Measurements from ENCODE around the gene OTOP1. TPM values are rescaled to one million over a fixed set of nuclear protein-coding genes. Genes with fewer than 3 reads are reported as not detected.
A peak's percentile ranks its signal among the peaks of the same experiment; 100 is the strongest.
"Not testable (repeated sequence)": the region's sequence is repeated elsewhere in the genome, so short reads cannot be mapped to it uniquely, and the experiment has no call there.

The OTOP1 gene
- total and polyA plus RNA-seq, 5 donors from 2014 or later: not detected

GRCh38 chr4:4182835-4183568 is 43.7 kb downstream of the OTOP1 start:
- peak in 1 of 3 donors; percentile 22 for DNase-seq
- H3K4me3 ChIP-seq (ENCODE audit: low read depth, low read length): no peak overlapping the region
- no peak overlapping the region for H3K27ac ChIP-seq (ENCODE audit: insufficient read depth, low read length, poor library complexity, severe bottlenecking)
- H3K4me3 Mint-ChIP-seq: no peak overlapping the region
- no peaks in the 10 kb centered on the region for H3K4me1 Mint-ChIP-seq
- no peaks in the 10 kb centered on the region for H3K36me3 Mint-ChIP-seq
- H3K27ac Mint-ChIP-seq: no peak overlapping the region
- H3K36me3 ChIP-seq (ENCODE audit: control insufficient read depth, insufficient read depth, low read length): no peaks in the 10 kb centered on the region
- no peaks in the 10 kb centered on the region for H3K4me1 ChIP-seq (ENCODE audit: control insufficient read depth, insufficient read depth, low read length, poor library complexity, severe bottlenecking)
- H3K27me3 ChIP-seq (ENCODE audit: control insufficient read depth, insufficient read depth, low read length): peaks cover 2% of the 10 kb centered on the region
- no peak for ATAC-seq (ENCODE audit: low read depth in 2 of 2)
- H3K9me3 Mint-ChIP-seq: peaks cover 0 to 2% (median 0%) of the 10 kb centered on the region in 7 donors
- peaks cover 0 to 2% of the 10 kb centered on the region in 2 experiments for H3K9me3 ChIP-seq (ENCODE audit: control insufficient read depth in 2 of 2, low read length in 2 of 2)
- H3K27me3 Mint-ChIP-seq: peaks cover 23% of the 10 kb centered on the region

GRCh38 chr4:4170596-4171150 is 56.1 kb downstream of the OTOP1 start:
- Histone ChIP-seq H3K36me3 (ENCODE audit: control insufficient read depth, insufficient read depth, low read length) (no peaks in the 10 kb centered on the region), H3K27ac (ENCODE audit: insufficient read depth, low read length, poor library complexity, severe bottlenecking) (no peak overlapping the region), H3K9me3 (ENCODE audit: control insufficient read depth in 2 of 2, low read length in 2 of 2) (no peaks in the 10 kb centered on the region), H3K4me1 (ENCODE audit: control insufficient read depth, insufficient read depth, low read length, poor library complexity, severe bottlenecking) (no peaks in the 10 kb centered on the region), H3K4me3 (ENCODE audit: low read depth, low read length) (no peak overlapping the region), H3K27me3 (ENCODE audit: control insufficient read depth, insufficient read depth, low read length) (no peaks in the 10 kb centered on the region)
- H3K27me3 Mint-ChIP-seq: no peaks in the 10 kb centered on the region
- H3K4me1 Mint-ChIP-seq: no peaks in the 10 kb centered on the region
- H3K36me3 Mint-ChIP-seq: no peaks in the 10 kb centered on the region
- H3K9me3 Mint-ChIP-seq: peaks cover 0 to 2% (median 0%) of the 10 kb centered on the region in 7 donors
- ATAC-seq (ENCODE audit: low read depth in 2 of 2) (no peak), DNase-seq (no peak)
- H3K27ac Mint-ChIP-seq: no peak overlapping the region
- H3K4me3 Mint-ChIP-seq: no peak overlapping the region

- H3K4me3 ChIP-seq (ENCODE audit: low read depth, low read length); H3K4me1 Mint-ChIP-seq; H3K27ac ChIP-seq (ENCODE audit: insufficient read depth, low read length, poor library complexity, severe bottlenecking); H3K9me3 Mint-ChIP-seq; H3K27me3 ChIP-seq (ENCODE audit: control insufficient read depth, insufficient read depth, low read length); H3K4me3 Mint-ChIP-seq; H3K27me3 Mint-ChIP-seq; H3K36me3 ChIP-seq (ENCODE audit: control insufficient read depth, insufficient read depth, low read length); H3K27ac Mint-ChIP-seq; ATAC-seq (ENCODE audit: low read depth in 2 of 2); H3K4me1 ChIP-seq (ENCODE audit: control insufficient read depth, insufficient read depth, low read length, poor library complexity, severe bottlenecking); H3K9me3 ChIP-seq (ENCODE audit: control insufficient read depth in 2 of 2, low read length in 2 of 2); DNase-seq; H3K36me3 Mint-ChIP-seq: not testable (repeated sequence)
Observed at GRCh38 chr4:4167981-4168780, 58.5 kb downstream of the OTOP1 start.

GRCh38 chr4:4166986-4167385 is 59.7 kb downstream of the OTOP1 start:
- H3K4me3 Mint-ChIP-seq; H3K27me3 ChIP-seq (ENCODE audit: control insufficient read depth, insufficient read depth, low read length); H3K27ac ChIP-seq (ENCODE audit: insufficient read depth, low read length, poor library complexity, severe bottlenecking); H3K27ac Mint-ChIP-seq; H3K4me1 ChIP-seq (ENCODE audit: control insufficient read depth, insufficient read depth, low read length, poor library complexity, severe bottlenecking); H3K4me1 Mint-ChIP-seq; ATAC-seq (ENCODE audit: low read depth in 2 of 2); H3K36me3 ChIP-seq (ENCODE audit: control insufficient read depth, insufficient read depth, low read length); DNase-seq; H3K9me3 ChIP-seq (ENCODE audit: control insufficient read depth in 2 of 2, low read length in 2 of 2); H3K4me3 ChIP-seq (ENCODE audit: low read depth, low read length); H3K36me3 Mint-ChIP-seq; H3K27me3 Mint-ChIP-seq; H3K9me3 Mint-ChIP-seq: not testable (repeated sequence)

GRCh38 chr4:4165701-4166392 is 60.9 kb downstream of the OTOP1 start:
- not testable (repeated sequence) for H3K4me3 ChIP-seq (ENCODE audit: low read depth, low read length); H3K9me3 Mint-ChIP-seq; H3K4me1 Mint-ChIP-seq; H3K27ac Mint-ChIP-seq; DNase-seq; H3K9me3 ChIP-seq (ENCODE audit: control insufficient read depth in 2 of 2, low read length in 2 of 2); ATAC-seq (ENCODE audit: low read depth in 2 of 2); H3K27me3 Mint-ChIP-seq; H3K27me3 ChIP-seq (ENCODE audit: control insufficient read depth, insufficient read depth, low read length); H3K36me3 ChIP-seq (ENCODE audit: control insufficient read depth, insufficient read depth, low read length); H3K36me3 Mint-ChIP-seq; H3K4me1 ChIP-seq (ENCODE audit: control insufficient read depth, insufficient read depth, low read length, poor library complexity, severe bottlenecking); H3K4me3 Mint-ChIP-seq; H3K27ac ChIP-seq (ENCODE audit: insufficient read depth, low read length, poor library complexity, severe bottlenecking)

- not testable (repeated sequence) for H3K9me3 Mint-ChIP-seq; ATAC-seq (ENCODE audit: low read depth in 2 of 2); H3K27ac ChIP-seq (ENCODE audit: insufficient read depth, low read length, poor library complexity, severe bottlenecking); H3K9me3 ChIP-seq (ENCODE audit: control insufficient read depth in 2 of 2, low read length in 2 of 2); H3K4me3 Mint-ChIP-seq; H3K4me3 ChIP-seq (ENCODE audit: low read depth, low read length); H3K4me1 ChIP-seq (ENCODE audit: control insufficient read depth, insufficient read depth, low read length, poor library complexity, severe bottlenecking); H3K4me1 Mint-ChIP-seq; H3K36me3 Mint-ChIP-seq; H3K27ac Mint-ChIP-seq; DNase-seq; H3K36me3 ChIP-seq (ENCODE audit: control insufficient read depth, insufficient read depth, low read length); H3K27me3 ChIP-seq (ENCODE audit: control insufficient read depth, insufficient read depth, low read length); H3K27me3 Mint-ChIP-seq
Observed at GRCh38 chr4:4164532-4165173, 62.1 kb downstream of the OTOP1 start.

GRCh38 chr4:4162186-4162585 is 64.5 kb downstream of the OTOP1 start:
- H3K4me1 Mint-ChIP-seq; H3K36me3 Mint-ChIP-seq; H3K4me3 ChIP-seq (ENCODE audit: low read depth, low read length); H3K4me1 ChIP-seq (ENCODE audit: control insufficient read depth, insufficient read depth, low read length, poor library complexity, severe bottlenecking); H3K9me3 ChIP-seq (ENCODE audit: control insufficient read depth in 2 of 2, low read length in 2 of 2); H3K9me3 Mint-ChIP-seq; H3K36me3 ChIP-seq (ENCODE audit: control insufficient read depth, insufficient read depth, low read length); H3K27me3 Mint-ChIP-seq; ATAC-seq (ENCODE audit: low read depth in 2 of 2); H3K27ac ChIP-seq (ENCODE audit: insufficient read depth, low read length, poor library complexity, severe bottlenecking); H3K4me3 Mint-ChIP-seq; H3K27me3 ChIP-seq (ENCODE audit: control insufficient read depth, insufficient read depth, low read length); DNase-seq; H3K27ac Mint-ChIP-seq: not testable (repeated sequence)
